GM21515 (cell line): ENCODE measurements around the gene ACR.

Source experiments
- ATAC-seq: cut with Tn5 transposase; IDR thresholded peaks from one replicate; pipeline ENCODE4 v1.9.1; 2021; ENCODE audit not compliant: unreplicated experiment

The ACR gene

GRCh38 chr22:50737728-50738648, at the start of gene ACR:
Gene ACR, plus strand, starts transcription at chr22:50738204. Its CDS starts 32 bp downstream, at chr22:50738236.
- ATAC-seq = no peak

- no peak for ATAC-seq
Observed at GRCh38 chr22:50688448-50688847, 49.6 kb upstream of the ACR start.

DNA sequence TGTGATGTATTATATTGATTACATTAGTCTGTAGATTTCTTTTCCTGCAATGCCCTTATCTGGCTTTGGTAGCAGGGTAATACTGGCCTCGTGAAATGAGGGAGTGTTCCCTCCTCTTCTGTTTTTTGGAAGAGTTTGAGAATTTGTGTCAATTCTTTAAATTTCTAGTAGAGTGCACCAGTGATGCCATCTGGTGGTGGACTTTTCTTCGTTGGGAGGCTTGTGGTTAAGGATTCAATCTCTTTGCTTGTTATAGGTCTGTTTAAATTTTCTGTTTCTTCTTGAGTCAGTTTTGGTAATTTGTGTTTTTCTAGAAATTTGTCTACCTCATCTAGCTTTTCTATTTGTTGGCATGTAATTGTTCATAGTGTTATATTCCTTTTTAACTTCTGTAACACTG, 46.5 kb upstream of the ACR start:
- no peak for ATAC-seq

DNA sequence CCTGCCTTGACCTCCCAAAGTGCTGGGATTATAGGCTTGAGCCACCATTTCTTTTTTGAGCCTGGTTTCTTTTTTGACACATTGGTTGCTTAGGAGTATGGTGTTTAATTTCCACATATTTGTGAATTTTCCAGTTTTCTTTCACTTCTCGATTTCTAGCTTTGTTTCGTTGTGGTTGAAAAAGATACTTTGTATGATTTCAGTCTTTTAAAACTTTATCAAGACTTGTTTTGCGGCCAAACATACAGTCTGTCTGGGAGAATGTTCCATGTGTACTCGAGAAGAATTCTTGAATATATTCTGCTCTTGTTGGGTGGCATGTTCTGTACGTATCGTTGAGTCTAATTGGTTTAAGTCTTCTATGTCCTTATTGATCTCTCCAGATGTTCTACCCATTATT, 44.5 kb upstream of the ACR start:
- no peak for ATAC-seq

DNA sequence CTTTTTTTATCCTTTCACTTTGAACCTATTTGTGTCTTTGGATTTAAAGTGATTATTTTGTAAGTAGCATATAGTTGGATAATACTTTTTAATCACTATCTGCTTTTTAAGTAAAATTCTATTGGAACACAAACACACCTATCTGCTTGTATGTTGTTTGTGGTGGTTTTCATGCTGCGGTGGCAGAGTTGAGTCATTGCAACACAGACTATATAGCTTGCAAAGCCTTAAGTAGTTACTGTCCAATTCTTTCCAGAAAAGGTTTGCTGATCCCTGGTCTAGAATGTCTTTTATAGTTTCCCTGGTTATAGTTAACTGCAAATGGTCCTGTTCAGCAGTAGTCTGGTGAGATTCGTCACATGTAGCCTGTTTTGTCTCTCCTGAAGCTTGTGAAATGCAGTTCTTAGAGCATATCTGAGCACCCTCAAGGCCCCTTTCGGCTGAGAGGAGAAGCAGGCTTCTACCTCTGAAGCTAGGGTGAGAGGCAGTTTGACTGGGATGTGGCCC, 43.9 kb upstream of the ACR start:
- no peak for ATAC-seq

DNA sequence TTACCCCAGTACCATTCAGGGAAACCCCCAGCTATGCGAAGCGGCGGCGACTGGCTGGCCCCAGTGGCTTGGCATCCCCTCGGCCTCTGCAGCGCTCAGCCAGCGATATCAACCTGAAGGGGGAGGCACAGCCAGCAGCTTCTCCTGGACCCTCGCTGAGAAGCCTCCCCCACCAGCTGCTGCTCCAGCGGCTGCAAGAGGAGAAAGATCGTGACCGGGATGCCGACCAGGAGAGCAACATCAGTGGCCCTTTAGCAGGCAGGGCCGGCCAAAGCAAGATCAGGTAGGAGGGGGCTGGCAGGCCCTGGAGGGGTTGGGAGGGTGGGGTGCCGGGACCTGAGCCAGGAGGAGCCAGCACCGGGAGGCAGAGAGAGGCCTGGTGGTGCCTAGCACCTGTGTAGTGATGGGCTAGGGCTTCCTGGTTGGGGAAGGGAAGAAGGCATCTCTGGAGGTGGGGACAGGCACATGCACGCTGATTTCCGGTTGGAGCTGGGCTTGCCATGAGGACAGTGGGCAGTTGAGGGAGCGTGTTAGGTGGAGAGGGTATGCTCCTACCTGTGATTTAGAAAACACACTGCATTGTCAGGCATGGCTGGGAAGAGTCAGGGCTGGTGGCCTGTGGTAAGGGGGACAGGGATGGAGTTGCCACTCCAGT, 43.1 kb upstream of the ACR start:
- ATAC-seq = no peak

- no peak for ATAC-seq
Observed at GRCh38 chr22:50695421-50696250, 42.4 kb upstream of the ACR start.

GRCh38 chr22:50696251-50696798, 41.7 kb upstream of the ACR start:
- ATAC-seq = no peak

GRCh38 chr22:50696799-50697561, 41.0 kb upstream of the ACR start:
- no peak for ATAC-seq

- no peak for ATAC-seq
Observed at GRCh38 chr22:50697667-50698506, 40.1 kb upstream of the ACR start.

DNA sequence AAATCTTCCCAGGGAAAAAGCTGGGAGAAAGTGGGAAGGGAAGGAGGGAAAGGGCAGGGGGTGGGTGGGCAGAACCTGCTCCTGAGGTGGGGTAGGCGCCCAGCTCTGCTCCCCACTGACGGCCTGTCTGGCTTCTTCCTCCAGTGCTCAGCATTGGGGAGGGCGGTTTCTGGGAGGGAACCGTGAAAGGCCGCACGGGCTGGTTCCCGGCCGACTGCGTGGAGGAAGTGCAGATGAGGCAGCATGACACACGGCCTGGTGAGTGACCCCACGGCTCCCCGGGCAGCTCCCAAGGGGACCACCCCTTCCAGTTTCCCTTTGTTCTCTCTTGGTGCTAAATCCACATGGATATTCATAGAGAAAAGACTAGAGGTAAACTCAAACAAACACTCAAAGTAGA, 39.5 kb upstream of the ACR start:
- no peak for ATAC-seq

- no peak for ATAC-seq
Observed at GRCh38 chr22:50699001-50699755, 38.8 kb upstream of the ACR start.

DNA sequence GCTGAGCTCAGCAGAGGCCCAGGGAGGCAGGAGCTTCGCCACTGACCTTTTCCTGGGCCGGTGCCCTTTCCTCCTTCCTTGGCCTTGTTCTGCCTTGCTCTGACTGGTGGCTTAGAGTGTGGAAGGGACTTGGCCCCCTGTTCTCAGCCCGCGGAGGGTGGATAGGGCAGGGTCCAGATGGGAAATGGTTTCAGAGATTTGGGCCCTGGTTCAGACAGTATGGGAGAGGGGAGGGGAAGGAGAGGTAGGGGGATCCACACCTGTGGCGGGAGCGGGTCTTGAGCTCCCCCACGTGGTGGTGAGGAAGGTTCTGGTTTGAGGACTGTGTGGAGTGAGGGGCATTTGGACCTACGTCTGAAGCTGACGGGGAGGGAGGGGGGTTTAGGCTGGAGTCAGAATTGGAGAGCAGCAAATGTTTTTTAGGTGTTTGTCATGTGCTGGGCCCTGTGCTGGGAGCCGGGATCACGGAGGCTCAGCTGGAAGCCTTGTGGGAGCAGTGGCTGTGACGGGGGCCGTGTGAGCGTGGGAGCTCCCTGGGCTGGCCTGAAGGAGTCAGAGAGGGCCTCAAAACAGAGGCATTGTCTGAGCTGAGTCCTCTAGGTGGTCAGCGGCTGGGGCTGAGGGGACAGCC, 38.1 kb upstream of the ACR start:
- ATAC-seq = no peak

DNA sequence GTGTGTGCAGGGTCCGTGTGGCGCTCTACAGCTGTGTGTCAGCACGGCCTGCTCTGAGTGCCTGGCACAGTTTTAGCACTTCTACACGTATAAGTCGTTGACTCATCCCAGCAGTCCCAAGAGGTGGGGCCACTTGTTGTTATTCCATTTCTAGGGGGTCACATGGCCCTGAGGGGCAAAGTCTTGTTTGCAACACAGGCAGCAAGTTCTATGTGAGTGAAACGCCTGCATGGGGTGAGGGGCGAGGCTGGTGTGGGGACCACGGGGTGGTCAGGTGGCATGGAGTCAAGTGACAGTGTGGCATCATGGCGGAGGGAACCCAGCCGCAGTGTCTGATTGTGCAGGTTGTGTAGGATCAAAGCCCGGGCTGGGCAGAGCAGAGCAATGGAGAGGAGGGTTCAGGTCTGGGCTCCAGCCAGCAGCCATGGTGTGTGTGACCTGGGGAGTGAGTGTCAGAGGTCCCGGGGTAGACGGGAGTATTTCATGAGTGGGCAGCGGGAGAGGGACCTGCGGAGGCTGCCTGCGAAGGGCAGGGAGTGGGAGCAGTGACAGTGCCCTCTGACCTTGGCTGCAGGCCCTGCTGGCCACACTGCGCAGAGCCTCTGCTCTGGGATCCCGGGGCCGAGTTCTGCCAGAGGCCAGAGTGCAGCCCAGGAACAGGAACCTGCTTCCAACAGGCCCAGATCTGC, 37.5 kb upstream of the ACR start:
- no peak for ATAC-seq

GRCh38 chr22:50701076-50701419, 37.0 kb upstream of the ACR start:
- ATAC-seq = no peak

DNA sequence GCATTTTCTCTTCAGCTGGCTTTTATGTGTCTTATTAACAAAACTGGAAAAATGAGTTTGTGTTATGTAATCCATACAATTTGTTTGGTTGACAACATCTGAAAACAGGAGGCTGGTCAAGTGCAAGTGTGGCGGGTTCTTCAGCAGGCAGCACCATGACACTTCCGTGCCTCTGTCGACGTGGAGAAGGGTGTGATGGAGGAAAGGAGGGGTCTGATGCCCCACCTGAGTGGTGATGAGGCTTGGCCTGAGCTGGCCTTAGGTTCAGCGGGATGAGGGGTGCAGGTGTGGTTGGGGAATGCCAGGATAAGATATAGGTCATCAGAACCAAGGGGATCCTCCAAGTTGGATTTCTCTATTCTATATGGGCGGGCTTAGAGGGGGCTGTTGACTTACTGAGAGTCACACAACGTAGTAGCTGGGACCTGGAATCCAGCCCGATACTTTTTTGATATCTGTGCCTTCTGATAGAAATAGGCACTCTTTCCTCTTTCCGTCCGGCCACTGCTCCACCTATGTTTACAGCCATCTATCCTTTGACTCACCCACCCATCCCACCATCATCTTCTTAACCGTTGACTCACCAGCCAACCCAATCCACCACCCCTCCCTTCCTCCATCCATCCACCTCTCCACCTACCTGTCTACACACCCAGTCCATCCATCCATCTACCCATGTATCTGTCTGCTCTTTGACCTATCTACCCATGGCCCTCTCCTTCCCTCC, 36.4 kb upstream of the ACR start:
- no peak for ATAC-seq

DNA sequence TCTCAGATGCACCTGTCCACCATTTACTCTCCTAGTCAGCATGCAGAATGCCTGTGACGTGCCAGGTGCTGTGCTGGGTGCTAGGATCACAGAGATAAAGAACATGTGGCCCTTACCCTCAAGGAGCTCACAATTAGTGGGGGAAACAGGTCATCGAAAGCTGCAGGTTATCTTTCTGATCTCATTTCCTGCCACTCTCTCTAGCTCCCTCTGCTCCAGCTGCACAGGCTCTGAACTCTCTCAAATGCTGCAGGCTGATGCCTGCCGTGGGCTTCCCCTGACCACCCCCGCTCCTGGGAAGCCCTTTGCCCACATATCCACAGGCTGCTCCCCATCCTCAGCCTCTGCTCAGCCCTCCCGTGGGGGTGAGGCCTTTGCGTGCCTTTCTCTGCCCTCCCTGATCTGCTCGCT, 35.7 kb upstream of the ACR start:
- no peak for ATAC-seq
